Ectodermal cell (in vitro differentiated cells): Measurements from ENCODE around the gene DARS2. TPM values are rescaled to one million over a fixed set of nuclear protein-coding genes. Genes with fewer than 3 reads are reported as not detected.
"Not testable (repeated sequence)": the region's sequence is repeated elsewhere in the genome, so short reads cannot be mapped to it uniquely, and the experiment has no call there.

ENCODE experiments used
- H3K27ac ChIP-seq: 2 replicates; pipeline ENCODE4 v1.7.0; 2013; ENCODE audit warnings: mild to moderate bottlenecking, low read depth, low read length; ENCODE audit not compliant: insufficient read depth, poor library complexity, severe bottlenecking
- H3K27me3 ChIP-seq: 2 replicates; pipeline ENCODE4 v1.7.0; 2013; ENCODE audit warnings: mild to moderate bottlenecking, low read length; ENCODE audit not compliant: insufficient read depth, control insufficient read depth, poor library complexity, severe bottlenecking
- H3K36me3 ChIP-seq: one replicate; pipeline ENCODE4 v1.7.0; 2013; ENCODE audit warnings: low read length; ENCODE audit not compliant: control insufficient read depth, insufficient read depth
- H3K4me1 ChIP-seq: one replicate; pipeline ENCODE4 v1.7.0; 2013; ENCODE audit warnings: low read length; ENCODE audit not compliant: control insufficient read depth, insufficient read depth
- H3K4me3 ChIP-seq: 2 replicates; pipeline ENCODE4 v1.7.0; 2013; ENCODE audit warnings: low read depth, low read length, control low read depth; ENCODE audit not compliant: insufficient read depth
- H3K9me3 ChIP-seq: 2 replicates; pipeline ENCODE4 v1.7.0; 2013; ENCODE audit warnings: mild to moderate bottlenecking, low read length, moderate library complexity; ENCODE audit not compliant: control insufficient read depth
- WGBS, 2 experiments: methylation state at CpG; one replicate each; pipeline ENCODE4 v1.1.7; 2013; ENCODE audit warnings: missing lambda C conversion rate in 2 of 2; 5-methylcytosine and 5-hydroxymethylcytosine counted together
- polyA plus RNA-seq, 4 experiments: library from polyadenylated mRNA; stranded (reverse); fragments of 50-300 nt; gene quantifications; one replicate each; pipeline ENCODE4 v1.2.3, GENCODE V29; 2013

Gene DARS2, protein sequence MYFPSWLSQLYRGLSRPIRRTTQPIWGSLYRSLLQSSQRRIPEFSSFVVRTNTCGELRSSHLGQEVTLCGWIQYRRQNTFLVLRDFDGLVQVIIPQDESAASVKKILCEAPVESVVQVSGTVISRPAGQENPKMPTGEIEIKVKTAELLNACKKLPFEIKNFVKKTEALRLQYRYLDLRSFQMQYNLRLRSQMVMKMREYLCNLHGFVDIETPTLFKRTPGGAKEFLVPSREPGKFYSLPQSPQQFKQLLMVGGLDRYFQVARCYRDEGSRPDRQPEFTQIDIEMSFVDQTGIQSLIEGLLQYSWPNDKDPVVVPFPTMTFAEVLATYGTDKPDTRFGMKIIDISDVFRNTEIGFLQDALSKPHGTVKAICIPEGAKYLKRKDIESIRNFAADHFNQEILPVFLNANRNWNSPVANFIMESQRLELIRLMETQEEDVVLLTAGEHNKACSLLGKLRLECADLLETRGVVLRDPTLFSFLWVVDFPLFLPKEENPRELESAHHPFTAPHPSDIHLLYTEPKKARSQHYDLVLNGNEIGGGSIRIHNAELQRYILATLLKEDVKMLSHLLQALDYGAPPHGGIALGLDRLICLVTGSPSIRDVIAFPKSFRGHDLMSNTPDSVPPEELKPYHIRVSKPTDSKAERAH
- polyA plus RNA-seq (2013, experiment 1 of 4) = 29.8 TPM
- polyA plus RNA-seq (2013, experiment 2 of 4) = 32.9 TPM
- 23.6 TPM for polyA plus RNA-seq (2013, experiment 3 of 4)
- polyA plus RNA-seq (2013, experiment 4 of 4) = 26.3 TPM

DNA sequence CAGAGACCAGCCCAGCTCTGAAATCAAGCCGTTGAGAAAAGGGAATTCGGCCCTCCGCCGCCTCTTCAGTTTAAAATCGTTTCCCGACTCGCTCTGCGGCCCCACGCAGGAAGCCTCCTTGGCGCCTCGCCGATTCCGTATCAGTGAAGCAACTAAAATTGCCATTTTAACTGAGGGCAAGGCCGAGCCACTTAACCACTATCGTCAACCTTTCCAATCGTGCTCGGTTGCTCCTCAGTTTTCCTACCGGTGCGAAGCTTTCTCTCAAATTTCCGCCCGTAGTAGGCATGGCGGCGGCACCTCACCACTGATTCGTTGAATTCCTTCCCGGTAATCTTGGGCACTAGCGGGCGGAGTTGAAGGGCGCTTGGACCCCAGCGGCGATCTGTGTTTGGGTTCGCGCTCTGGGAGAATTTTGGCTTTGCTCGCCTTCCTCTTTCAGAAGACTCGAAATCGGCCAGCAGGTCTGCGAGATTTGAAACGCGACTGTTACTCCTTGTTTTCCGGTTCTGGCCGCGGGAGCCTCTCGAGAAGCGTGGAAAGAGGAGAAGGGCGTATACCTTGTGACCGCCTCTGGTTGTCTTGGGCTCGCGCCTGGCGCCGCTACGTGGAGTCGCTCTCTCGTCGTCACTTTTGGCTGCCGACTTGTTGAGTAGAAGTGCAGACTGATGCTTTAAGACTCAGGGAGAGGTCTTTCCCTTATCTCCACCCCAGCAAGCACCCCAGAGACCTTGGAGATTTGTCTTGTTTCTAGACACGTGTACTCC lies at the start of gene DARS2, which contains the start of gene CENPL:
TSS of gene DARS2 (plus strand) at position 359 of the 767 bp plus-strand sequence. CDS start 557 bp downstream, outside the sequence.
TSS of gene CENPL (minus strand) at position 569 of the 767 bp plus-strand sequence. CDS start 13,584 bp downstream, outside the sequence.
- H3K27ac ChIP-seq = peak within 1 kb of the TSS; percentile 97
- no peaks in the 10 kb centered on the region for H3K27me3 ChIP-seq
- WGBS, 2 experiments = 0 to 1% methylated on average over 55 of the region's 55 CpGs
- peaks cover 7% of the 10 kb centered on the region for H3K4me1 ChIP-seq
- H3K36me3 ChIP-seq = peaks cover 5% of the 10 kb centered on the region
- peak within 1 kb of the TSS; percentile 80 for H3K4me3 ChIP-seq
- H3K9me3 ChIP-seq = no peaks in the 10 kb centered on the region

DNA sequence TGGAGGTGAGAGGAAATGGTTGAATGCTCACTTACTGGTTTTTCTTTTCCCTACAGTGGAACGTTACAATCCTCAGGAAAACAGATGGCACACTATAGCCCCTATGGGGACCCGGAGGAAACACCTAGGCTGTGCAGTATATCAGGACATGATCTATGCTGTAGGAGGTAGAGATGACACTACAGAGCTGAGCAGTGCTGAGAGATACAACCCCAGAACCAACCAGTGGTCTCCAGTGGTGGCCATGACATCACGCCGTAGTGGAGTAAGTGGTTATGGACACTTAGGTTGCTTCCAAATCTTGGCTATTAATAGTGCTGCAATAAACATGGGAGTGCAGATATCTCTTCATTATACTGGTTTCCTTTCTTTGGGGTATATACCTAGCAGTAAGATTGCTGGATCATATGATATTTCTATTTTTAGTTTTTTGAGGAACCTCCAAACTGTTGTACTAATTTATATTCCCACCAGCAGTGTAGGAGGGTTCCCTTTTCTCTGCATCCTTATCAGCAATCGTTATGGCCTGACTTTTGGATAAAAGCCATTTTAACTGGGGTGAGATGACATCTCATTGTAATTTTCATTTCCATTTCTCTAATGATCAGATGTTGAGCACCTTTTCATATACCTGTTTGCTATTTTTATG lies 48.8 kb upstream of the DARS2 start:
- Histone ChIP-seq H3K4me1 (no peaks in the 10 kb centered on the region), H3K36me3 (peaks cover 7% of the 10 kb centered on the region), H3K4me3 (no peak overlapping the region), H3K27me3 (no peaks in the 10 kb centered on the region), H3K9me3 (no peaks in the 10 kb centered on the region), H3K27ac (no peak overlapping the region)
- WGBS, 2 experiments = 96 to 97% methylated on average over 5 of the region's 5 CpGs

GRCh38 chr1:173779936-173780335 lies 44.5 kb upstream of the DARS2 start:
- Histone ChIP-seq H3K4me1 (no peaks in the 10 kb centered on the region), H3K27ac (no peak overlapping the region), H3K36me3 (peaks cover 13% of the 10 kb centered on the region), H3K4me3 (no peak overlapping the region), H3K9me3 (no peaks in the 10 kb centered on the region), H3K27me3 (no peaks in the 10 kb centered on the region)
- WGBS, 2 experiments = 98 to 100% methylated on average over 3 of the region's 4 CpGs

DNA sequence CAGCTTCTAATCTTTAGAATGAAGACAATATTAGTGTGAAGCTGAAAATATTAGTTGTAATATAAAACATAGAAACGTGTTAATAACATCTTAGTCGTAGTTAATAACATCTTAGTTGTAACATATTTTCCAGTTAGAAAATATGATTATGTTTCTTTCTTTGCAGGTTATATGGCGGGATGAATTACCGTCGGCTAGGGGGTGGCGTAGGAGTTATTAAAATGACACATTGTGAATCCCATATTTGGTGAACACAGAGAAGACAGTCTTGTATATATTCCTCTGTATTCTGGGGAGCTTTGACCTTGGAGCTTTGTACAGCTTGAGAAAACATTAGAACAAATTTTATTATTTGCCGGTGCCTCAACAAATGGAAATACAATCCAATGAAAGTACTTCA lies 39.5 kb upstream of the DARS2 start:
- H3K36me3 ChIP-seq = peaks cover 6% of the 10 kb centered on the region
- no peaks in the 10 kb centered on the region for H3K4me1 ChIP-seq
- H3K4me3 ChIP-seq = no peak overlapping the region
- 95 to 100% methylated on average over 6 to 7 of the region's 7 CpGs for WGBS, 2 experiments
- H3K9me3 ChIP-seq = no peaks in the 10 kb centered on the region
- no peaks in the 10 kb centered on the region for H3K27me3 ChIP-seq
- no peak overlapping the region for H3K27ac ChIP-seq

GRCh38 chr1:173789841-173790240 lies 34.6 kb upstream of the DARS2 start:
- 98 to 100% methylated on average over 2 of the region's 2 CpGs for WGBS, 2 experiments
- H3K27ac ChIP-seq = no peak overlapping the region
- no peaks in the 10 kb centered on the region for H3K36me3 ChIP-seq
- no peaks in the 10 kb centered on the region for H3K27me3 ChIP-seq
- H3K9me3 ChIP-seq = no peaks in the 10 kb centered on the region
- no peaks in the 10 kb centered on the region for H3K4me1 ChIP-seq
- H3K4me3 ChIP-seq = no peak overlapping the region

DNA sequence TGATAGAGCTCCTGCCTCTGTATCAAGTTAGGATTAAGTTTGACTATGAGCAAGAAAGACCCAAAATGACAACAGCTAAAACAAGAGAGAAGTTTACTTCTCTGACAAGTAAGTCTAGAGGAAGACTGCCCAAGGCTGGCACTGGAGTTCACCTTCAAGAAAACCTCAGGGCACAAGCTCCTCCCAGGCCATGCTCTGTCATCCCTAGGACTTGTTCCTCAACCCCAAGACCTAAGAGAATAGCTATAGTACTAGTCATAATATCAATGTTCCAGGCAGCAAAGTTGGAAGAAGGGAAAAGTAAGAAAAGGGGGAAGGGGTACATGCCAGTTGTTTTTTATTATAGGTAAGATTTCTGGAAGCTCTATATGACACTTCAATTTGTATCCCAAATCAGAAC lies 26.4 kb upstream of the DARS2 start:
- Histone ChIP-seq H3K36me3 (peaks cover 8% of the 10 kb centered on the region), H3K27me3 (no peaks in the 10 kb centered on the region), H3K27ac (no peak overlapping the region), H3K4me1 (no peaks in the 10 kb centered on the region), H3K9me3 (no peaks in the 10 kb centered on the region), H3K4me3 (no peak overlapping the region)

DNA sequence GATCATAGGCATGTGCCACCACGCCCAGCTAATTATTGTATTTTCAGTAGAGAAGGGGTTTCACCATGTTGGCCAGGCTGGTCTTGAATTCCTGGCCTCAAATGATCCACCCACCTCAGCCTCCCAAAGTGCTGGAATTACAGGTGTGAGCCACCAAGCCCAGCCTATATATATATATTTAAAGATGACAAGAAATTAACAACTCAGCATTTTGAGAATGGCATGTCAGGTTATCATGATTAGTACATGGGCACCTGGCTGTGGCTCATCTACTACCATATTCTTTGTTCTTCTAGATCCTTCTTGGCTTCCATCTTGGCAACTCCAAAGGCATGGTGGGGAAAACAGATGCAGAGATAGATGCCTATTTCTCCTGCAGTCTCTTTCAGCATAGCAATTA lies 24.5 kb upstream of the DARS2 start:
- not testable (repeated sequence) for H3K9me3 ChIP-seq, H3K27me3 ChIP-seq, H3K4me3 ChIP-seq, H3K36me3 ChIP-seq, H3K27ac ChIP-seq, H3K4me1 ChIP-seq
- WGBS, 2 experiments = 92 to 100% methylated on average over 1 of the region's 1 CpG

- no peak overlapping the region for H3K27ac ChIP-seq
- H3K4me3 ChIP-seq = no peak overlapping the region
- no peaks in the 10 kb centered on the region for H3K27me3 ChIP-seq
- peaks cover 3% of the 10 kb centered on the region for H3K36me3 ChIP-seq
- WGBS, 2 experiments = 96 to 99% methylated on average over 2 of the region's 2 CpGs
- H3K9me3 ChIP-seq = no peaks in the 10 kb centered on the region
- H3K4me1 ChIP-seq = no peaks in the 10 kb centered on the region
Observed at GRCh38 chr1:173802961-173803360, 21.5 kb upstream of the DARS2 start.

GRCh38 chr1:173813654-173814053 lies 10.8 kb upstream of the DARS2 start:
- not testable (repeated sequence) for H3K36me3 ChIP-seq, H3K9me3 ChIP-seq, H3K4me1 ChIP-seq, H3K4me3 ChIP-seq, H3K27ac ChIP-seq, H3K27me3 ChIP-seq
- whole genome bisulfite sequencing, 2 experiments = 93 to 95% methylated on average over 5 of the region's 5 CpGs
